Peyer's patch (tissue), 4 donors: ENCODE measurements around the gene CARMIL1.

Experiments used
- CTCF ChIP-seq, 6 experiments: fragments of 450-650 bp in 4 of 6; fragments of 200-600 bp in 2 of 6; sonication (generic) in 1 of 6; IDR thresholded peaks; one replicate each; pipeline ENCODE4 v1.5.1; 2017 to 2019; ENCODE audit warnings: antibody characterized with exemption in 6 of 6, mild to moderate bottlenecking in 3 of 6, moderate library complexity in 1 of 6
- POLR2A ChIP-seq, 2 donors: fragments of 450-650 bp; IDR thresholded peaks; one replicate each; pipeline ENCODE4 v1.5.1; 2017; ENCODE audit warnings: antibody characterized with exemption in 2 of 2, mild to moderate bottlenecking in 2 of 2, moderate library complexity in 2 of 2

DNA sequence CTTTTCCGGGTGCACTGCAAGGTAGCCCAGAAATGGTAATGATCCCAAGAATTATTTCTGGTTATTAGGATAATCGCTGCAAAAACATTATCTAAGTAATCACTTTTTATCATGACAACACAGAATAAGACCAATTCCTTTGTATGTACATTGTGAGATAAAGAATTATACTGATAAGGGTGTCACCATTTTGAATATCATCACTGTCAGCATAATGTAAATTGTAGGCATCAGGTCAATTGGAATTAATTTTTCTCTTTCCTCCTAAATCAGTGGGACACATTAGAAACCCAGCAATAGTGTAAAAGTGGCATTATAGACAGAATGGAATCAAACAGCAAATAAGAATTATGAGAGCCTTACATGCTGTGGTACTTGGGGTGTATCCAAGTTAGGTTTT, 189.7 kb downstream of the CARMIL1 start:
- TF ChIP-seq POLR2A (IDR thresholded peaks at IDR 0.05) (no peak), CTCF (IDR thresholded peaks at IDR 0.05) (no peak)
